Muscle of leg (tissue), 11 donors: ENCODE measurements around the gene SEM1. TPM values are rescaled to one million over a fixed set of nuclear protein-coding genes. Genes with fewer than 3 reads are reported as not detected.
"Not testable (repeated sequence)": the region's sequence is repeated elsewhere in the genome, so short reads cannot be mapped to it uniquely, and the experiment has no call there.

Experiments used
- DNase-seq: peaks from one replicate; pipeline ENCODE4 v3.0.0; 2013
- H3K27ac ChIP-seq: one replicate; pipeline ENCODE4 v1.5.1; 2013; ENCODE audit warnings: mild to moderate bottlenecking, low read length, control low read depth
- H3K27me3 ChIP-seq: one replicate; pipeline ENCODE4 v1.6.1; 2013; ENCODE audit warnings: low read length; ENCODE audit not compliant: control insufficient read depth, insufficient read depth
- H3K36me3 ChIP-seq: one replicate; pipeline ENCODE4 v1.6.1; 2013; ENCODE audit warnings: low read length; ENCODE audit not compliant: control insufficient read depth, insufficient read depth
- H3K4me1 ChIP-seq: one replicate; pipeline ENCODE4 v1.6.1; 2013; ENCODE audit warnings: low read length; ENCODE audit not compliant: control insufficient read depth, insufficient read depth
- H3K4me3 ChIP-seq: one replicate; pipeline ENCODE4 v1.5.1; 2013; ENCODE audit warnings: low read length, control low read depth
- H3K9me3 ChIP-seq: replicated peaks from 2 replicates; pipeline ENCODE4 v1.6.1; 2013; ENCODE audit warnings: low read depth, low read length; ENCODE audit not compliant: control insufficient read depth
- WGBS: methylation state at CpG from one replicate; pipeline ENCODE4 v1.1.5; 2013; ENCODE audit warnings: missing lambda C conversion rate; ENCODE audit not compliant: insufficient coverage; 5-methylcytosine and 5-hydroxymethylcytosine counted together
- polyA plus RNA-seq, 8 donors: library from polyadenylated mRNA; unstranded; fragments of 120-200 nt; gene quantifications; one replicate each; pipeline versions ENCODE4 v1.2.1 to v1.2.3, GENCODE V29; 2013; ENCODE audit warnings: inconsistent platforms in 1 of 8, low replicate concordance in 1 of 8; ENCODE audit not compliant: insufficient read length in 8 of 8, insufficient read depth in 1 of 8
- total RNA-seq: library from RNA; stranded (reverse); fragments of 120-200 nt; gene quantifications from one replicate; pipeline ENCODE4 v1.2.4, GENCODE V29; 2013

Gene SEM1
- total and polyA plus RNA-seq, 9 donors: 60.6 to 239 (median 160) TPM

GRCh38 chr7:96710544-96710943 lies 898 bp upstream of the SEM1 start:
- Histone ChIP-seq H3K4me1 (peaks cover 6% of the 10 kb centered on the region), H3K27me3 (no peaks in the 10 kb centered on the region), H3K4me3 (no peak overlapping the region), H3K36me3 (no peaks in the 10 kb centered on the region), H3K27ac (no peak overlapping the region), H3K9me3 (no peaks in the 10 kb centered on the region)
- no peak for DNase-seq
- WGBS: no CpG with 5 or more reads among the region's 2 CpGs

DNA sequence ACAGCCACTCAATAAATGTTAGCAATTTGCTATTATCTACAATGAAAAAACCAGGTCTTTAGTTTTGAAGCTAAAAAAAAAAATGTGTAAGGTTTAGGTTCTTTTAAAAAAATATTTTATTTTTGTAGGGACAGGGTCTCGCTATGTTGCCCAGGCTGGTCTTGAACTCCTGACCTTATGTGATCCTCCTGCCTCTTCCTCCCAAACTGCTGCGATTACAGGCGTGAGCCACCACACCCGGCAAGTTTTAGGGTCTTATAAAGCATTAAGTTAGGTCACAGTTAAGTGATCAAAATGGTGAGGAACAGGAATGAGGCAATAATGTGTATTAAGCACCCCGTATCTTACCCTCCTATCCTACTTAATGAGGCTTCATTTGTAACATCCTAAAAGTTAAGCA lies 774 bp downstream of the SEM1 start:
- no peaks in the 10 kb centered on the region for H3K9me3 ChIP-seq
- H3K27me3 ChIP-seq: no peaks in the 10 kb centered on the region
- 60% methylated on average over 1 of the region's 5 CpGs for whole genome bisulfite sequencing
- peak; percentile 1 for DNase-seq
- peak overlapping the region; percentile 89 for H3K4me3 ChIP-seq
- H3K27ac ChIP-seq: peak overlapping the region; percentile 90
- H3K4me1 ChIP-seq: peaks cover 6% of the 10 kb centered on the region
- no peaks in the 10 kb centered on the region for H3K36me3 ChIP-seq

- no peaks in the 10 kb centered on the region for H3K27me3 ChIP-seq
- no peak overlapping the region for H3K27ac ChIP-seq
- H3K4me3 ChIP-seq: no peak overlapping the region
- no peaks in the 10 kb centered on the region for H3K36me3 ChIP-seq
- WGBS: no CpG with 5 or more reads among the region's 4 CpGs
- DNase-seq: no peak
- H3K4me1 ChIP-seq: peaks cover 6% of the 10 kb centered on the region
- H3K9me3 ChIP-seq: no peaks in the 10 kb centered on the region
These were observed 1.5 kb downstream of the SEM1 start for GRCh38 chr7:96707901-96708774.

DNA sequence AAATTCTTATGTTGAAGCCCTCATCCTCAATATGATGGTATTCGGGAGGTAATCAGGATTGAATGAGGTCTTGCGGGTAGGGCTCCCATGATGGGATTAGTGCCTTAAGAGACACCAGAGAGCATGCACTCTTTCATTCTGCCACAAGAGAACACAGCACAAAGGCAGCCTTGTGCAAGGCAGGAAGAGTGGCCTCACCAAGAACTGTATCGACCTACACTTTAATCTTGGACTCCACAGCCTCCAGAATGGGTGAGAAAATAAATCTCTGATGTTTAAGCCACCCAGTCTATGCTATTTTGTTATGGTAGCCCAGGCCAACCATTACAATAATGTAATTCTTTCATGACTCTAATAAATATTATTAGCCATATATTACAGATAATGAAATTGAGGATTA lies 8.4 kb downstream of the SEM1 start:
- DNase-seq: no peak
- WGBS: 100% methylated on average over 1 of the region's 3 CpGs
- Histone ChIP-seq H3K4me3 (no peak overlapping the region), H3K27me3 (no peaks in the 10 kb centered on the region), H3K4me1 (no peaks in the 10 kb centered on the region), H3K36me3 (peaks cover 5% of the 10 kb centered on the region), H3K9me3 (no peaks in the 10 kb centered on the region), H3K27ac (no peak overlapping the region)

DNA sequence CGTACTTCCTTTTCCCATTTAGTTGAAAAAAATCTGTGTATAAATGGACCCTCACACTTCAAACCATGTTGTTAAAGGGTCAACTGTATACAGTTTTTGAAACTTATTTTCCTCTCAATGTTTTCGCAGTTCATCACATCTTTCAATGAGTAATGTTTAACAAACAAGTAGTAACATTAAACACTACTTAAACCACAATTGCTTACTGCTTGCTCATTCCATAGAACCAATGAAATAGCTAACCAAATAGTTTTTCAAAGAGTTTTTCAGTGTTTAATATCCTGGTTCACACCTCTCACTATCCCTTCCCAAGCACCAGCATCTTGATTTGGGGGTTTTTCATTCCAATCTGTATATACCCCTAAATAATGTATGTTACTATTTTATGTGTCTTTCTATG lies 9.1 kb downstream of the SEM1 start:
- no CpG with 5 or more reads among the region's 2 CpGs for WGBS
- Histone ChIP-seq H3K27me3 (no peaks in the 10 kb centered on the region), H3K4me1 (no peaks in the 10 kb centered on the region), H3K9me3 (no peaks in the 10 kb centered on the region), H3K36me3 (peaks cover 5% of the 10 kb centered on the region), H3K4me3 (no peak overlapping the region), H3K27ac (no peak overlapping the region)
- DNase-seq: no peak

DNA sequence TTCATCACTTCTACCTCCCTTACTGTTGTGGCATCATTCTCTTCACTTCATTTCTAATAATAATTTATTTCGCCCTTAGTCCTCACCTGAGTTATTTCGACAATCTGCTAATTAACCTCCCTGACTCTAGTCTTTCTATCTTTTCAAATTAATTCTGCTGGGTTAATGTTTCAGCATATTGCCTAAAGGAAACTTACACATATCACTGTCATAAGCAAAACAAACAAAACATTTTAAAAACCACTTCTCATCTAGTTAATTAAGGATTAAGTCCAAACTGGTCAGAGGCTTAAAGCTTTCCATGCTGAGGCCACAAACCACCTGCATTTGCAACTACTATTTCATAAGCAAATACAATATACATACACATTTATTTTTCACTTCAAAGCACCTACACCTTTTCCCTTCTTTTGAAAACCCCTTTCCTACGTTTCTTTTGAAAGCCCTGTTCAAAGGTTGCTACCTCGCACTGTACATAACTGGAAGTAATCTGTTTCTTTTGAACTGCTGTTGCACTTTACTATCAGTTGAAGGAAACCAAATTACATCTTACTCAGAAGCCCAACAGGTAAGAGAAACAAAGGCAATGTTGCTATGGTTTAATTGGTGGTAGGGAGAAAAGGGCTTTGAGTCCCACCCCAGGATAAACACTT lies 10.3 kb downstream of the SEM1 start:
- Histone ChIP-seq H3K4me3 (no peak overlapping the region), H3K9me3 (no peaks in the 10 kb centered on the region), H3K27ac (no peak overlapping the region), H3K27me3 (no peaks in the 10 kb centered on the region), H3K4me1 (no peaks in the 10 kb centered on the region), H3K36me3 (peaks cover 5% of the 10 kb centered on the region)
- WGBS: 90% methylated on average over 2 of the region's 4 CpGs
- DNase-seq: no peak

- H3K4me1 ChIP-seq, H3K27me3 ChIP-seq, H3K27ac ChIP-seq, H3K36me3 ChIP-seq, H3K4me3 ChIP-seq, H3K9me3 ChIP-seq, DNase-seq: not testable (repeated sequence)
- 78% methylated on average over 5 of the region's 7 CpGs for WGBS
These were observed 11.2 kb downstream of the SEM1 start for GRCh38 chr7:96698449-96698848.

GRCh38 chr7:96697822-96698221 lies 11.8 kb downstream of the SEM1 start:
- no peaks in the 10 kb centered on the region for H3K4me1 ChIP-seq
- WGBS: no CpG with 5 or more reads among the region's 3 CpGs
- no peak for DNase-seq
- H3K9me3 ChIP-seq: no peaks in the 10 kb centered on the region
- H3K36me3 ChIP-seq: peaks cover 5% of the 10 kb centered on the region
- no peaks in the 10 kb centered on the region for H3K27me3 ChIP-seq
- no peak overlapping the region for H3K4me3 ChIP-seq
- H3K27ac ChIP-seq: no peak overlapping the region

- DNase-seq: no peak
- Histone ChIP-seq H3K4me1 (no peaks in the 10 kb centered on the region), H3K36me3 (no peaks in the 10 kb centered on the region), H3K27me3 (no peaks in the 10 kb centered on the region), H3K27ac (no peak overlapping the region), H3K4me3 (no peak overlapping the region), H3K9me3 (no peaks in the 10 kb centered on the region)
- no CpG with 5 or more reads among the region's 1 CpG for WGBS
These were observed 14.1 kb downstream of the SEM1 start for GRCh38 chr7:96695581-96695980.

GRCh38 chr7:96694082-96694481 lies 15.6 kb downstream of the SEM1 start:
- Histone ChIP-seq H3K36me3 (no peaks in the 10 kb centered on the region), H3K27me3 (no peaks in the 10 kb centered on the region), H3K9me3 (no peaks in the 10 kb centered on the region), H3K27ac (no peak overlapping the region), H3K4me3 (no peak overlapping the region), H3K4me1 (no peaks in the 10 kb centered on the region)
- no peak for DNase-seq
- WGBS: 100% methylated on average over 1 of the region's 4 CpGs
